Osteoblast (primary cell): ENCODE measurements around the gene CHD9NB. TPM values are rescaled to one million over a fixed set of nuclear protein-coding genes. Genes with fewer than 3 reads are reported as not detected.

ENCODE experiments used
- DNase-seq: peaks from one replicate; pipeline ENCODE4 v3.0.0; 2011; ENCODE audit warnings: low spot score, mixed read lengths; ENCODE audit not compliant: insufficient read length; ENCODE audit errors: missing footprints
- H2AFZ ChIP-seq: 2 replicates; pipeline ENCODE4 v1.6.0; 2011; ENCODE audit warnings: mild to moderate bottlenecking, low read length
- H3K27ac ChIP-seq: 2 replicates; pipeline ENCODE4 v1.5.1; 2011; ENCODE audit warnings: mild to moderate bottlenecking, low read depth, low read length, moderate library complexity
- H3K27me3 ChIP-seq: 2 replicates; pipeline ENCODE4 v1.6.0; 2012; ENCODE audit warnings: mild to moderate bottlenecking, control low read depth, inconsistent platforms, low read length, moderate library complexity; ENCODE audit not compliant: insufficient read depth
- H3K36me3 ChIP-seq: 2 replicates; pipeline ENCODE4 v1.5.1; 2011; ENCODE audit warnings: mild to moderate bottlenecking, low read length, control low read depth, moderate library complexity; ENCODE audit not compliant: insufficient read depth
- H3K4me1 ChIP-seq: 2 replicates; pipeline ENCODE4 v1.5.1; 2011; ENCODE audit warnings: mild to moderate bottlenecking, low read length, control low read depth, moderate library complexity; ENCODE audit not compliant: insufficient read depth
- H3K4me2 ChIP-seq: 2 replicates; pipeline ENCODE4 v1.6.0; 2011; ENCODE audit warnings: mild to moderate bottlenecking, low read length; ENCODE audit not compliant: insufficient read depth
- H3K4me3 ChIP-seq: fragments of 200-600 bp; sonication (generic); 3 replicates; pipeline ENCODE4 v1.5.1; 2012; ENCODE audit warnings: mild to moderate bottlenecking, low read length, inconsistent platforms; ENCODE audit not compliant: insufficient read depth
- H3K79me2 ChIP-seq: 2 replicates; pipeline ENCODE4 v1.6.0; 2012; ENCODE audit warnings: mild to moderate bottlenecking, low read length, control low read depth, inconsistent platforms; ENCODE audit not compliant: insufficient read depth
- H3K9me3 ChIP-seq: 2 replicates; pipeline ENCODE4 v1.5.1; 2011; ENCODE audit warnings: low read depth, low read length, control low read depth
- H4K20me1 ChIP-seq: 2 replicates; pipeline ENCODE4 v1.6.0; 2012; ENCODE audit warnings: mild to moderate bottlenecking, low read length, control low read depth; ENCODE audit not compliant: insufficient read depth
- total RNA-seq: library from RNA; depleted of rRNA; stranded (reverse); fragments of >200 nt; gene quantifications from 2 replicates; pipeline ENCODE4 v1.2.3, GENCODE V29; 2012
- TF ChIP-seq, protein P1 (sequence below): IDR thresholded peaks from 2 replicates; pipeline ENCODE4 v1.5.1; 2011; ENCODE audit warnings: mild to moderate bottlenecking, low read depth, low read length, moderate library complexity; ENCODE audit errors: extremely low read depth

Gene CHD9NB
- total RNA-seq, 1 donor = 1.1 TPM

GRCh38 chr16:53085931-53086421 is 33.3 kb upstream of the CHD9NB start:
- TF ChIP-seq, protein P1, sequence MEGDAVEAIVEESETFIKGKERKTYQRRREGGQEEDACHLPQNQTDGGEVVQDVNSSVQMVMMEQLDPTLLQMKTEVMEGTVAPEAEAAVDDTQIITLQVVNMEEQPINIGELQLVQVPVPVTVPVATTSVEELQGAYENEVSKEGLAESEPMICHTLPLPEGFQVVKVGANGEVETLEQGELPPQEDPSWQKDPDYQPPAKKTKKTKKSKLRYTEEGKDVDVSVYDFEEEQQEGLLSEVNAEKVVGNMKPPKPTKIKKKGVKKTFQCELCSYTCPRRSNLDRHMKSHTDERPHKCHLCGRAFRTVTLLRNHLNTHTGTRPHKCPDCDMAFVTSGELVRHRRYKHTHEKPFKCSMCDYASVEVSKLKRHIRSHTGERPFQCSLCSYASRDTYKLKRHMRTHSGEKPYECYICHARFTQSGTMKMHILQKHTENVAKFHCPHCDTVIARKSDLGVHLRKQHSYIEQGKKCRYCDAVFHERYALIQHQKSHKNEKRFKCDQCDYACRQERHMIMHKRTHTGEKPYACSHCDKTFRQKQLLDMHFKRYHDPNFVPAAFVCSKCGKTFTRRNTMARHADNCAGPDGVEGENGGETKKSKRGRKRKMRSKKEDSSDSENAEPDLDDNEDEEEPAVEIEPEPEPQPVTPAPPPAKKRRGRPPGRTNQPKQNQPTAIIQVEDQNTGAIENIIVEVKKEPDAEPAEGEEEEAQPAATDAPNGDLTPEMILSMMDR = no peak
- Histone ChIP-seq H3K4me3 (no peak overlapping the region), H3K9me3 (no peaks in the 10 kb centered on the region), H3K36me3 (no peaks in the 10 kb centered on the region), H3K4me1 (peaks cover 26% of the 10 kb centered on the region), H2AFZ (no peak overlapping the region), H3K27me3 (no peaks in the 10 kb centered on the region), H3K4me2 (no peak overlapping the region), H4K20me1 (peaks cover 3% of the 10 kb centered on the region), H3K79me2 (peaks cover 20% of the 10 kb centered on the region), H3K27ac (no peak overlapping the region)
- no peak for DNase-seq

DNA sequence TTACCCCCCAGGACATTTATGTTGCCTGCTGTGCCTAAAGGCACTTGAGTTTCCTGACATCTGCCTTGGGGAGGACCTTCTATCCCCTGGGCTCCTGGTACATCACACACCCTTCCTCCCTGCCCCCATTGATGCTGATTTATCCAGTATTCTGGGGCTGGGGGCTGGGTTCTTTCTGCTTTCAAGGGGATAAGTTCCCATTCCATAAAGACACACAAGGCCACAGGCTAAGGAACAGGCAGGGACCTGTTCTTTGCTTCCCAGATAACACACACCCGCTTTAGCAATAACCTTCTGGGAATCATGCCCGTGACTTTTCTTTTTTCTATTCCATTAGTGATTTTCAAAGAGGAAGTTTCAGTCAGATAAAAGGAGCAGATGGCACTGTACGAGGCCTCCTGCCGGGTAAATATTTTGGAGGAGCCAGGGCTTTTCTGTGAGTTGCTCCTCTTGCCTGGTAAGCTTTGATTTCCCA is 32.7 kb upstream of the CHD9NB start:
- DNase-seq = no peak
- Histone ChIP-seq H3K36me3 (no peaks in the 10 kb centered on the region), H3K4me1 (peaks cover 28% of the 10 kb centered on the region), H3K4me2 (no peak overlapping the region), H3K4me3 (no peak overlapping the region), H2AFZ (no peak overlapping the region), H4K20me1 (peaks cover 3% of the 10 kb centered on the region), H3K9me3 (no peaks in the 10 kb centered on the region), H3K27me3 (no peaks in the 10 kb centered on the region), H3K79me2 (peaks cover 20% of the 10 kb centered on the region), H3K27ac (no peak overlapping the region)
- TF ChIP-seq, protein P1 = no peak

DNA sequence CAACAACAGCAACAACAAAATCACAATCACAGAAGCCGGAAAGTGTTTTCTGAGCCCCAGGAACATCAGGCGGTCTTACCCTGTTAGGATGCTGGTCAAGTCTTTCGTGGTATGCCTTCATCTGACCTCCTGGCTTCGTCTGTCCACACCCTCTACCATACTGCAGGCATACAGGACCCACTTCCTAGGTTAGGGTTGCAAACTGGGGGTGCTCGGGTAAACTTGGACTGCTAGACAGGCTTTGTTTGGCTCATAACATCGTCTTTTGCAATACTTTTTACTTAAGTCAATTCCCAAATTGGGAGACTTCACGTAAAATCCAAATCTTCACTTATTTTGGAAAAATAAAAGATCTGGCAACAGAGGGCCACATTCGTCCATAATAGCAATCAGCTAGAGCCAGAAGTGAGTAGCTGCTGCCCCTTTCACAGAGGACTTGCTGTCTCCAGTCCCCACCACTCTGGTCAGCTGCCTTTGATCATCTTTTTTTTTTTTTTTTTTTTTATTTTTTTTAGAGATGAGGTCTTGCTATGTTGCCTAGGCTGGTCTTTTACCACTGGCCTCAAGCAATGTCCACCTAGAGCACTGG is 32.1 kb upstream of the CHD9NB start:
- DNase-seq = no peak
- TF ChIP-seq, protein P1 = no peak
- H3K36me3 ChIP-seq = no peaks in the 10 kb centered on the region
- peaks cover 28% of the 10 kb centered on the region for H3K4me1 ChIP-seq
- no peak overlapping the region for H2AFZ ChIP-seq
- no peaks in the 10 kb centered on the region for H3K27me3 ChIP-seq
- H3K79me2 ChIP-seq = peaks cover 20% of the 10 kb centered on the region
- no peak overlapping the region for H3K4me3 ChIP-seq
- no peaks in the 10 kb centered on the region for H3K9me3 ChIP-seq
- H3K4me2 ChIP-seq = no peak overlapping the region
- H3K27ac ChIP-seq = no peak overlapping the region
- peaks cover 3% of the 10 kb centered on the region for H4K20me1 ChIP-seq

DNA sequence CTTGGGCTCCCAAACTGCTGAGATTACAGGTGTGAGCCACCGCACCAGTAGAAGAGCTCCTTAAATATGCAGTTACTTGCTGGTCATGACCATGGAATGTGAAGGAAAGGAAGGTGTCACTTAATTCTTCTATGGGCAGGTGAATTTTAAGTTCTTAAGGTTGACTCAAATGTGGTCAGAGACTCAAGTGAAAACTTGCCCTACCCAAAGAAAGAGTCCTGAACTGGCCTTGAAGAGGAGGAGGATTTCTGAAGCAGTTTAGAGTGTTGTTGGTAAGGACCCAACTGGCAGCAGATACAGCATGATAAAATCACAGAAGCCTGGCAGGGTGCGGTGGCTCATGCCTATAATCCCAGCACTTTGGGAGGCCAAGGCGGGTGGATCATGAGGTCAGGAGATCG is 31.4 kb upstream of the CHD9NB start:
- Histone ChIP-seq H4K20me1 (peaks cover 3% of the 10 kb centered on the region), H3K79me2 (peaks cover 20% of the 10 kb centered on the region), H3K27me3 (no peaks in the 10 kb centered on the region), H3K27ac (no peak overlapping the region), H2AFZ (no peak overlapping the region), H3K4me1 (peaks cover 28% of the 10 kb centered on the region), H3K4me2 (no peak overlapping the region), H3K9me3 (no peaks in the 10 kb centered on the region), H3K4me3 (no peak overlapping the region), H3K36me3 (no peaks in the 10 kb centered on the region)
- DNase-seq = no peak
- TF ChIP-seq, protein P1 = no peak
